ENCODE measurements around the gene KNDC1.
"Not testable (repeated sequence)": the region's sequence is repeated elsewhere in the genome, so short reads cannot be mapped to it uniquely, and the experiment has no call there.

Gene KNDC1

GRCh38 chr10:133140417-133141143, 19.4 kb upstream of the KNDC1 start:
- DNase-seq (ENCODE audit: low read depth, low spot score), result no peak

GRCh38 chr10:133141144-133141957, 18.7 kb upstream of the KNDC1 start:
- no peak for DNase-seq (ENCODE audit: low read depth, low spot score)

- DNase-seq (ENCODE audit: low read depth, low spot score), result no peak
Measured at GRCh38 chr10:133141958-133142340, 18.1 kb upstream of the KNDC1 start.

- DNase-seq (ENCODE audit: low read depth, low spot score), result no peak
Measured at GRCh38 chr10:133142523-133143199, 17.4 kb upstream of the KNDC1 start.

- DNase-seq (ENCODE audit: low read depth, low spot score), result no peak
Measured at GRCh38 chr10:133143200-133143533, 16.9 kb upstream of the KNDC1 start.

- DNase-seq (ENCODE audit: low read depth, low spot score), result no peak
Measured at GRCh38 chr10:133143546-133143945, 16.5 kb upstream of the KNDC1 start.

- DNase-seq (ENCODE audit: low read depth, low spot score), result no peak
Measured at GRCh38 chr10:133144771-133145170, 15.2 kb upstream of the KNDC1 start.

GRCh38 chr10:133150226-133150625, 9.8 kb upstream of the KNDC1 start:
- no peak for DNase-seq (ENCODE audit: low read depth, low spot score)

GRCh38 chr10:133150656-133151055, 9.4 kb upstream of the KNDC1 start:
- DNase-seq (ENCODE audit: low read depth, low spot score), result no peak

GRCh38 chr10:133151071-133151470, 8.9 kb upstream of the KNDC1 start:
- not testable (repeated sequence) for DNase-seq (ENCODE audit: low read depth, low spot score)

- DNase-seq (ENCODE audit: low read depth, low spot score), result no peak
Measured at GRCh38 chr10:133151543-133151972, 8.5 kb upstream of the KNDC1 start.

- DNase-seq (ENCODE audit: low read depth, low spot score), result no peak
Measured at GRCh38 chr10:133154411-133154810, 5.6 kb upstream of the KNDC1 start.

GRCh38 chr10:133154996-133155778, 4.8 kb upstream of the KNDC1 start:
- DNase-seq (ENCODE audit: low read depth, low spot score), result no peak

- DNase-seq (ENCODE audit: low read depth, low spot score), result no peak
Measured at GRCh38 chr10:133156674-133157579, 3.1 kb upstream of the KNDC1 start.

GRCh38 chr10:133157662-133158436, 2.2 kb upstream of the KNDC1 start:
- DNase-seq (ENCODE audit: low read depth, low spot score), result no peak

- DNase-seq (ENCODE audit: low read depth, low spot score), result no peak
Measured at GRCh38 chr10:133158437-133158755, 1.6 kb upstream of the KNDC1 start.

- no peak for DNase-seq (ENCODE audit: low read depth, low spot score)
Measured at GRCh38 chr10:133158756-133159610, 1.0 kb upstream of the KNDC1 start.

GRCh38 chr10:133159611-133159949, 439 bp upstream of the KNDC1 start:
- DNase-seq (ENCODE audit: low read depth, low spot score), result no peak

GRCh38 chr10:133160826-133161471, 930 bp downstream of the KNDC1 start:
- no peak for DNase-seq (ENCODE audit: low read depth, low spot score)
